ENCODE data around the gene HTT. TPM values are rescaled to one million over a fixed set of nuclear protein-coding genes. Genes with fewer than 3 reads are reported as not detected.

The HTT gene
- total and polyA plus RNA-seq, 9 of the 15 experiments (the other 6 are each of a cell fraction or from before 2014, with no cell fraction given) = 0.66 to 31.6 (median 14.7) TPM

- Histone ChIP-seq H2AFZ (ENCODE audit: low read depth, low read length) (no peak overlapping the region), H3K9me1 (ENCODE audit: control insufficient read depth, insufficient read depth, low read length) (peaks cover 2% of the 10 kb centered on the region), H4K20me1 (replicated peaks; ENCODE audit: control insufficient read depth, insufficient read depth, low read length) (no peaks in the 10 kb centered on the region), H3K36me3 (ENCODE audit: control insufficient read depth, insufficient read depth, low read length) (peaks cover 57% of the 10 kb centered on the region), H3K79me2 (ENCODE audit: control insufficient read depth, insufficient read depth, low read length) (no peaks in the 10 kb centered on the region), H3K4me1 (replicated peaks in 1 of 2; ENCODE audit: control insufficient read depth in 2 of 2, insufficient read depth in 2 of 2, low read length in 2 of 2) (peaks cover 0 to 4% of the 10 kb centered on the region in 2 experiments; a peak in 1 of 5 replicates), H3K4me2 (ENCODE audit: insufficient read depth, low read length) (no peak overlapping the region), H3K27ac (ENCODE audit: extremely low read depth, low read depth, low read length) (no peak overlapping the region), H3K9ac (ENCODE audit: insufficient read depth in 1 of 2, low read depth in 2 of 2, low read length in 2 of 2) (no peak overlapping the region), H3K27me3 (ENCODE audit: control insufficient read depth in 2 of 2, insufficient read depth in 2 of 2, low read length in 2 of 2) (no peaks in the 10 kb centered on the region), H3K4me3 (no peak overlapping the region), H3K9me3 (replicated peaks; ENCODE audit: control insufficient read depth, insufficient read depth, low read depth, low read length) (no peaks in the 10 kb centered on the region)
- intact Hi-C loops (cut with micrococcal nuclease) (no loop called here), in situ Hi-C loops (cut with MboI) (no loop called here)
- ChIA-PET CTCF (ENCODE audit: low intra/inter-chr PET ratio) (no interaction called here), POLR2A (no interaction called here)
- no peak for FAIRE-seq
- TF ChIP-seq GATA2 (CRISPR knock-in tag; IDR thresholded peaks at IDR 0.05) (no peak), CCNT2 (IDR thresholded peaks at IDR 0.05; ENCODE audit: borderline replicate concordance, extremely low read depth, insufficient read length, low read depth, low read length) (no peak), MITF (IDR thresholded peaks at IDR 0.05) (no peak), MXI1 (IDR thresholded peaks at IDR 0.05; ENCODE audit: low read depth, low read length) (no peak), HNRNPK (IDR thresholded peaks at IDR 0.05; ENCODE audit: low read depth, low read length, poor library complexity, severe bottlenecking) (no peak), SMAD3 (CRISPR knock-in tag; conservative IDR thresholded peaks at IDR 0.05) (no peak), ZNF589 (CRISPR knock-in tag; IDR thresholded peaks at IDR 0.05; ENCODE audit: low read depth) (no peak), ZFP36 (IDR thresholded peaks at IDR 0.05; ENCODE audit: low read depth, low read length, partially characterized antibody) (no peak), CSDE1 (IDR thresholded peaks at IDR 0.05) (no peak), CTCFL (IDR thresholded peaks at IDR 0.05; ENCODE audit: borderline replicate concordance, insufficient read depth, low read depth, low read length, poor library complexity, severe bottlenecking) (no peak), ZBTB8A (IDR thresholded peaks at IDR 0.05; ENCODE audit: partially characterized antibody) (no peak), EP400 (IDR thresholded peaks at IDR 0.05) (no peak), ZNF143 (CRISPR knock-in tag; IDR thresholded peaks at IDR 0.05) (no peak), EHMT2 (IDR thresholded peaks at IDR 0.05) (no peak), ZNF253 (CRISPR knock-in tag; conservative IDR thresholded peaks at IDR 0.05) (no peak), RFX7 (CRISPR knock-in tag; IDR thresholded peaks at IDR 0.05) (no peak)
- DNase-seq (ENCODE audit: extremely low read depth in 1 of 4, low spot score in 3 of 4) = no peak
- BruUV-seq (replicated peaks) = no TSS peak
- WGBS (ENCODE audit: insufficient coverage, low coverage, missing lambda C conversion rate) = 75% methylated on average over 9 of the region's 9 CpGs
- ATAC-seq = no peak
Measured at GRCh38 chr4:3226467-3226866, 152.0 kb downstream of the HTT start.
